Effector memory CD8-positive, alpha-beta T cell (primary cell): ENCODE data around the gene TIAM1.
"Not testable (repeated sequence)": the region's sequence is repeated elsewhere in the genome, so short reads cannot be mapped to it uniquely, and the experiment has no call there.

Source experiments
- ATAC-seq: fragments of 150-1000 bp; cut with Tn5 transposase; replicated peaks from 2 replicates; pipeline ENCODE4 v1.10.0; 2021; ENCODE audit warnings: mild to moderate bottlenecking, moderate library complexity
- DNase-seq, 3 experiments: peaks; one replicate each; pipeline ENCODE4 v3.0.0; 2021
- H3K27ac Mint-ChIP-seq, 2 donors: one replicate each; pipeline ENCODE4 v1.8.0; 2022; ENCODE audit warnings: mild to moderate bottlenecking in 2 of 2, mixed read lengths in 2 of 2, moderate library complexity in 2 of 2
- H3K27me3 Mint-ChIP-seq, 2 donors: one replicate each; pipeline ENCODE4 v1.8.0; 2022; ENCODE audit warnings: mixed read lengths in 2 of 2
- H3K36me3 Mint-ChIP-seq: one replicate; pipeline ENCODE4 v1.8.0; 2022; ENCODE audit warnings: mild to moderate bottlenecking, moderate library complexity, mixed read lengths; ENCODE audit not compliant: insufficient read depth
- H3K4me1 Mint-ChIP-seq, 2 donors: one replicate each; pipeline ENCODE4 v1.8.0; 2022; ENCODE audit warnings: low read depth in 2 of 2, mixed read lengths in 2 of 2
- H3K4me3 Mint-ChIP-seq, 2 donors: one replicate each; pipeline ENCODE4 v1.8.0; 2022; ENCODE audit warnings: mild to moderate bottlenecking in 2 of 2, mixed read lengths in 2 of 2, moderate library complexity in 2 of 2
- H3K9me3 Mint-ChIP-seq, 2 donors: one replicate each; pipeline ENCODE4 v1.8.0; 2022; ENCODE audit warnings: mixed read lengths in 2 of 2

Gene TIAM1

GRCh38 chr21:31248598-31248997 lies 95.5 kb downstream of the TIAM1 start:
- H3K27ac Mint-ChIP-seq, result no peak overlapping the region
- ATAC-seq (no peak), DNase-seq (no peak)
- peaks cover 0 to 2% of the 10 kb centered on the region in 2 donors for H3K9me3 Mint-ChIP-seq
- H3K27me3 Mint-ChIP-seq, result no peaks in the 10 kb centered on the region
- no peak overlapping the region for H3K4me3 Mint-ChIP-seq
- H3K36me3 Mint-ChIP-seq, result peaks cover 18% of the 10 kb centered on the region
- peaks cover 0 to 3% of the 10 kb centered on the region in 2 donors for H3K4me1 Mint-ChIP-seq

GRCh38 chr21:31243611-31244010 lies 100.5 kb downstream of the TIAM1 start:
- Mint-ChIP-seq H3K36me3 (peaks cover 26% of the 10 kb centered on the region), H3K9me3 (peaks cover 0 to 6% of the 10 kb centered on the region in 2 donors), H3K4me1 (no peaks in the 10 kb centered on the region), H3K4me3 (no peak overlapping the region), H3K27ac (no peak overlapping the region), H3K27me3 (no peaks in the 10 kb centered on the region)
- DNase-seq (no peak), ATAC-seq (no peak)

GRCh38 chr21:31236528-31236927 lies 107.5 kb downstream of the TIAM1 start:
- Mint-ChIP-seq H3K9me3 (peaks cover 0 to 6% of the 10 kb centered on the region in 2 donors), H3K4me1 (peaks cover 0 to 4% of the 10 kb centered on the region in 2 donors), H3K27ac (no peak overlapping the region), H3K27me3 (no peaks in the 10 kb centered on the region), H3K4me3 (no peak overlapping the region), H3K36me3 (peaks cover 7% of the 10 kb centered on the region)
- DNase-seq (no peak), ATAC-seq (peak; percentile 56)

- no peak for ATAC-seq
- no peaks in the 10 kb centered on the region for H3K27me3 Mint-ChIP-seq
- H3K36me3 Mint-ChIP-seq, result peaks cover 7% of the 10 kb centered on the region
- no peak for DNase-seq
- H3K27ac Mint-ChIP-seq, result no peak overlapping the region
- no peak overlapping the region for H3K4me3 Mint-ChIP-seq
- peaks cover 0 to 4% of the 10 kb centered on the region in 2 donors for H3K4me1 Mint-ChIP-seq
- H3K9me3 Mint-ChIP-seq, result peaks cover 0 to 4% of the 10 kb centered on the region in 2 donors
Measured at GRCh38 chr21:31235671-31236450, 108.2 kb downstream of the TIAM1 start.

GRCh38 chr21:31234936-31235335 lies 109.1 kb downstream of the TIAM1 start:
- DNase-seq, result no peak
- H3K27me3 Mint-ChIP-seq, result no peaks in the 10 kb centered on the region
- no peak for ATAC-seq
- peaks cover 0 to 4% of the 10 kb centered on the region in 2 donors for H3K4me1 Mint-ChIP-seq
- H3K27ac Mint-ChIP-seq, result no peak overlapping the region
- H3K9me3 Mint-ChIP-seq, result peaks cover 0 to 3% of the 10 kb centered on the region in 2 donors
- H3K36me3 Mint-ChIP-seq, result peaks cover 11% of the 10 kb centered on the region
- H3K4me3 Mint-ChIP-seq, result no peak overlapping the region

- ATAC-seq (no peak), DNase-seq (no peak)
- H3K4me1 Mint-ChIP-seq, result peaks cover 0 to 4% of the 10 kb centered on the region in 2 donors
- H3K27ac Mint-ChIP-seq, result no peak overlapping the region
- no peaks in the 10 kb centered on the region for H3K27me3 Mint-ChIP-seq
- H3K4me3 Mint-ChIP-seq, result no peak overlapping the region
- H3K36me3 Mint-ChIP-seq, result peaks cover 8% of the 10 kb centered on the region
- peaks cover 0 to under 1% of the 10 kb centered on the region in 2 donors for H3K9me3 Mint-ChIP-seq
Measured at GRCh38 chr21:31233711-31234110, 110.3 kb downstream of the TIAM1 start.

GRCh38 chr21:31232344-31232743 lies 111.7 kb downstream of the TIAM1 start:
- Mint-ChIP-seq H3K9me3 (no peaks in the 10 kb centered on the region), H3K36me3 (peaks cover 8% of the 10 kb centered on the region), H3K27me3 (no peaks in the 10 kb centered on the region), H3K4me1 (peaks cover 0 to 4% of the 10 kb centered on the region in 2 donors), H3K27ac (no peak overlapping the region), H3K4me3 (no peak overlapping the region)
- no peak for ATAC-seq
- DNase-seq, result no peak

GRCh38 chr21:31230937-31231336 lies 113.1 kb downstream of the TIAM1 start:
- Mint-ChIP-seq H3K36me3 (peaks cover 8% of the 10 kb centered on the region), H3K4me1 (no peaks in the 10 kb centered on the region)

GRCh38 chr21:31228723-31229122 lies 115.3 kb downstream of the TIAM1 start:
- not testable (repeated sequence) for H3K4me3 Mint-ChIP-seq, DNase-seq, H3K4me1 Mint-ChIP-seq, H3K9me3 Mint-ChIP-seq, H3K27me3 Mint-ChIP-seq, ATAC-seq, H3K27ac Mint-ChIP-seq
- peaks cover 18% of the 10 kb centered on the region for H3K36me3 Mint-ChIP-seq

More at GRCh38 chr21:31230937-31231336, 113.1 kb downstream of the TIAM1 start:
- H3K27ac Mint-ChIP-seq, result no peak overlapping the region
- no peaks in the 10 kb centered on the region for H3K27me3 Mint-ChIP-seq
- H3K4me3 Mint-ChIP-seq, result no peak overlapping the region
- H3K9me3 Mint-ChIP-seq, result no peaks in the 10 kb centered on the region
- DNase-seq (no peak), ATAC-seq (no peak)

GRCh38 chr21:31225713-31226112 lies 118.3 kb downstream of the TIAM1 start:
- Mint-ChIP-seq H3K36me3 (peaks cover 22% of the 10 kb centered on the region), H3K4me3 (no peak overlapping the region), H3K27ac (peak overlapping the region in 1 of 2 donors; percentile 33), H3K4me1 (no peaks in the 10 kb centered on the region), H3K27me3 (no peaks in the 10 kb centered on the region), H3K9me3 (no peaks in the 10 kb centered on the region)
- DNase-seq, result no peak
- ATAC-seq, result no peak

GRCh38 chr21:31222142-31222541 lies 121.9 kb downstream of the TIAM1 start:
- H3K27ac Mint-ChIP-seq, result no peak overlapping the region
- H3K9me3 Mint-ChIP-seq, result no peaks in the 10 kb centered on the region
- peaks cover 25% of the 10 kb centered on the region for H3K36me3 Mint-ChIP-seq
- H3K4me1 Mint-ChIP-seq, result no peaks in the 10 kb centered on the region
- no peak for ATAC-seq
- no peaks in the 10 kb centered on the region for H3K27me3 Mint-ChIP-seq
- no peak for DNase-seq
- H3K4me3 Mint-ChIP-seq, result no peak overlapping the region

GRCh38 chr21:31221043-31221442 lies 123.0 kb downstream of the TIAM1 start:
- H3K27ac Mint-ChIP-seq, result no peak overlapping the region
- no peaks in the 10 kb centered on the region for H3K4me1 Mint-ChIP-seq
- H3K27me3 Mint-ChIP-seq, result no peaks in the 10 kb centered on the region
- no peak for DNase-seq
- H3K36me3 Mint-ChIP-seq, result peaks cover 25% of the 10 kb centered on the region
- no peaks in the 10 kb centered on the region for H3K9me3 Mint-ChIP-seq
- no peak overlapping the region for H3K4me3 Mint-ChIP-seq
- ATAC-seq, result no peak

GRCh38 chr21:31220575-31220974 lies 123.5 kb downstream of the TIAM1 start:
- peaks cover 25% of the 10 kb centered on the region for H3K36me3 Mint-ChIP-seq
- no peak for ATAC-seq
- H3K9me3 Mint-ChIP-seq, result no peaks in the 10 kb centered on the region
- no peaks in the 10 kb centered on the region for H3K4me1 Mint-ChIP-seq
- no peaks in the 10 kb centered on the region for H3K27me3 Mint-ChIP-seq
- no peak for DNase-seq
- H3K4me3 Mint-ChIP-seq, result no peak overlapping the region
- no peak overlapping the region for H3K27ac Mint-ChIP-seq

- no peak overlapping the region for H3K27ac Mint-ChIP-seq
- no peaks in the 10 kb centered on the region for H3K27me3 Mint-ChIP-seq
- DNase-seq (no peak), ATAC-seq (no peak)
- H3K4me1 Mint-ChIP-seq, result no peaks in the 10 kb centered on the region
- H3K9me3 Mint-ChIP-seq, result no peaks in the 10 kb centered on the region
- peaks cover 22% of the 10 kb centered on the region for H3K36me3 Mint-ChIP-seq
- H3K4me3 Mint-ChIP-seq, result no peak overlapping the region
Measured at GRCh38 chr21:31218830-31219608, 125.0 kb downstream of the TIAM1 start.
